K562 treated with DMSO at 1 percent for 24 hours (cell line): Measurements from ENCODE around the gene RFXAP. TPM values are rescaled to one million over a fixed set of nuclear protein-coding genes. Genes with fewer than 3 reads are reported as not detected.

Experiments
- total RNA-seq: library from RNA; unstranded; fragments of 300-600 nt; gene quantifications from 2 replicates; pipeline ENCODE4 v1.2.3, GENCODE V29; 2022; ENCODE audit warnings: low read depth; ENCODE audit not compliant: insufficient read depth

The RFXAP gene, protein sequence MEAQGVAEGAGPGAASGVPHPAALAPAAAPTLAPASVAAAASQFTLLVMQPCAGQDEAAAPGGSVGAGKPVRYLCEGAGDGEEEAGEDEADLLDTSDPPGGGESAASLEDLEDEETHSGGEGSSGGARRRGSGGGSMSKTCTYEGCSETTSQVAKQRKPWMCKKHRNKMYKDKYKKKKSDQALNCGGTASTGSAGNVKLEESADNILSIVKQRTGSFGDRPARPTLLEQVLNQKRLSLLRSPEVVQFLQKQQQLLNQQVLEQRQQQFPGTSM
- 5.2 and 6.1 TPM in 2 replicates for total RNA-seq

DNA sequence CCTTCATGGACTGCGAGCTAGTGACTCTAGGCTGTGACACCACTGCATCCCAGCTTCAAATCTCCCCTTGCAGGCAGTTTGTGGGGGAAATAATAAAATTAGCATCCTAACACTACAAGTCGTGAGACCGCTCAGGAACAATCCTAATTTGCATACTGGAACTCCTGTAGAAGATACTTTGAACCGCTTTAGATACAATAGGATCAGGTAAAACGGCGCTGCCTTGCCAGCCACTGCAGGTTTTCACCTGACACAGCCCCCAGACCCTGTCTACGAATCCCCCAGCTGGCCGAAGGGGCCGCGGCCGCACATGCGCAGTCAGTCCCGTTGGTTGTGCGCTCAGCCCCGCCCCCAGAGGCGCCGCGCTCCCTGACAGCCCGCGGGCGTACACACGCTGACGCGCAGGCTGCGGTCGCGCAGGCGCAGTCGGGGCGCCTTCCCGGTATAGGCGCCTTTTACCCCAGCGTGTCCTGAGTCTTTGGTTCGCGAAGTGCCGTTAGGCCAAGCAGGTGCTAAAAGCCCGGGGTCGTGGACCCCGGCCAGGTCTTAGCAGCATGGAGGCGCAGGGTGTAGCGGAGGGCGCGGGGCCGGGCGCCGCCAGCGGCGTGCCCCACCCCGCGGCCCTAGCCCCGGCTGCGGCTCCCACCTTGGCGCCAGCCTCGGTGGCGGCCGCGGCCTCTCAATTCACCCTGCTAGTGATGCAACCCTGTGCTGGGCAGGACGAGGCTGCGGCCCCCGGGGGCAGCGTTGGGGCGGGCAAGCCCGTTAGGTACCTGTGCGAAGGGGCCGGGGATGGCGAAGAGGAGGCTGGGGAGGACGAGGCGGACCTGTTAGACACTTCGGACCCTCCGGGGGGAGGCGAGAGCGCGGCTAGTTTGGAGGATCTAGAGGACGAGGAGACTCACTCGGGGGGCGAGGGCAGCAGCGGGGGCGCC is at the start of gene RFXAP:
Gene RFXAP (plus strand): TSS at position 419 of the 935 bp plus-strand sequence. CDS start 136 bp downstream, at position 555.

Other genes starting within 250 kb of the RFXAP start
- gene SERTM1, start 145.2 kb upstream of the RFXAP start, total RNA-seq: not detected in 2 replicates
- 0.31 and 0.49 TPM in 2 replicates for gene SMAD9, start 101.0 kb downstream of the RFXAP start, total RNA-seq
- gene ALG5, start 180.1 kb downstream of the RFXAP start, total RNA-seq: 17.0 and 18.9 TPM in 2 replicates
- gene EXOSC8, start 181.6 kb downstream of the RFXAP start, total RNA-seq: 44.9 and 45.3 TPM in 2 replicates
- gene SUPT20H, start 240.5 kb downstream of the RFXAP start, total RNA-seq: 16.4 and 21.3 TPM in 2 replicates